KMS-11 (cell line): ENCODE measurements around the gene BNC2.

Experiments used
- H2AFZ ChIP-seq: fragments of 200-600 bp; sonication (generic); 2 replicates; pipeline ENCODE4 v1.6.1; 2016; ENCODE audit warnings: antibody characterized with exemption, mixed run types, low read depth
- H3K27ac ChIP-seq: fragments of 200-600 bp; sonication (generic); 2 replicates; pipeline ENCODE4 v1.6.1; 2016; ENCODE audit warnings: mild to moderate bottlenecking, mixed run types
- H3K27me3 ChIP-seq: fragments of 200-600 bp; sonication (generic); 2 replicates; pipeline ENCODE4 v1.6.1; 2017; ENCODE audit warnings: mild to moderate bottlenecking, low read depth, mixed run types, moderate library complexity; ENCODE audit not compliant: insufficient read depth
- H3K36me3 ChIP-seq: fragments of 200-600 bp; sonication (generic); 2 replicates; pipeline ENCODE4 v1.6.1; 2017; ENCODE audit warnings: mild to moderate bottlenecking, mixed run types; ENCODE audit not compliant: insufficient read depth
- H3K4me1 ChIP-seq: fragments of 200-600 bp; sonication (generic); 2 replicates; pipeline ENCODE4 v1.6.1; 2016; ENCODE audit warnings: mild to moderate bottlenecking, low read depth, mixed run types; ENCODE audit not compliant: poor library complexity, severe bottlenecking
- H3K4me2 ChIP-seq: fragments of 200-600 bp; sonication (generic); 2 replicates; pipeline ENCODE4 v1.7.0; 2016; ENCODE audit warnings: mild to moderate bottlenecking, mixed run types
- H3K4me3 ChIP-seq: fragments of 200-600 bp; sonication (generic); IDR thresholded peaks from 2 replicates; pipeline ENCODE4 v1.6.1; 2017; ENCODE audit warnings: low read depth, low read length, mixed read lengths; ENCODE audit not compliant: insufficient read depth
- H3K79me2 ChIP-seq: fragments of 200-600 bp; sonication (generic); 2 replicates; pipeline ENCODE4 v1.6.1; 2016; ENCODE audit warnings: low read depth, mixed run types; ENCODE audit not compliant: insufficient read depth
- H3K9ac ChIP-seq: fragments of 200-600 bp; sonication (generic); 2 replicates; pipeline ENCODE4 v1.6.1; 2016; ENCODE audit warnings: mild to moderate bottlenecking, mixed run types
- H4K20me1 ChIP-seq: fragments of 200-600 bp; sonication (generic); 2 replicates; pipeline ENCODE4 v1.6.1; 2016; ENCODE audit warnings: mild to moderate bottlenecking, mixed run types; ENCODE audit not compliant: insufficient read depth
- TF ChIP-seq, protein P1 (sequence below): fragments of 200-600 bp; sonication (generic); conservative IDR thresholded peaks from 2 replicates; pipeline ENCODE4 v1.6.1; 2017; ENCODE audit warnings: low read depth, mild to moderate bottlenecking, antibody characterized with exemption, low read length, moderate library complexity, mixed read lengths

Gene BNC2

DNA sequence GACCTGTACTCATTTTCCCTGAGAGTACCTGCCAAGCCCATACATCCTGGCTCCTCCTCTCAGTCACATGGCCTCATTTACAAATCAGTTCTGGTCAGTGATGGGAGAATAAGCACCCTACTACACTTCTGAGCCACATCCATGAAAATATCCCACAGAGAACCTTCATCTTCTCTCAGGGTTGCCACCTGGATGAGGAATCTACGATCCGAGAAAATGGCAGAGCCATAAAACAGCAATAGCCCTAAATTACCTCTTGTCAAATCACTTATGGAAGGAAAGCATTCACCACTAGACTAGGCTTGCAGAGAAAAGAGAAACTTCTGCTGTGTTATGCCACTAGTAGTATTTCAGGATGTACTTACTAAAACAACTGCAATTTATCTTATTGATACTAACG, 324.8 kb downstream of the BNC2 start:
- H3K4me1 ChIP-seq = no peaks in the 10 kb centered on the region
- no peaks in the 10 kb centered on the region for H3K36me3 ChIP-seq
- TF ChIP-seq, protein P1, sequence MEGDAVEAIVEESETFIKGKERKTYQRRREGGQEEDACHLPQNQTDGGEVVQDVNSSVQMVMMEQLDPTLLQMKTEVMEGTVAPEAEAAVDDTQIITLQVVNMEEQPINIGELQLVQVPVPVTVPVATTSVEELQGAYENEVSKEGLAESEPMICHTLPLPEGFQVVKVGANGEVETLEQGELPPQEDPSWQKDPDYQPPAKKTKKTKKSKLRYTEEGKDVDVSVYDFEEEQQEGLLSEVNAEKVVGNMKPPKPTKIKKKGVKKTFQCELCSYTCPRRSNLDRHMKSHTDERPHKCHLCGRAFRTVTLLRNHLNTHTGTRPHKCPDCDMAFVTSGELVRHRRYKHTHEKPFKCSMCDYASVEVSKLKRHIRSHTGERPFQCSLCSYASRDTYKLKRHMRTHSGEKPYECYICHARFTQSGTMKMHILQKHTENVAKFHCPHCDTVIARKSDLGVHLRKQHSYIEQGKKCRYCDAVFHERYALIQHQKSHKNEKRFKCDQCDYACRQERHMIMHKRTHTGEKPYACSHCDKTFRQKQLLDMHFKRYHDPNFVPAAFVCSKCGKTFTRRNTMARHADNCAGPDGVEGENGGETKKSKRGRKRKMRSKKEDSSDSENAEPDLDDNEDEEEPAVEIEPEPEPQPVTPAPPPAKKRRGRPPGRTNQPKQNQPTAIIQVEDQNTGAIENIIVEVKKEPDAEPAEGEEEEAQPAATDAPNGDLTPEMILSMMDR = no peak
- H2AFZ ChIP-seq = no peak overlapping the region
- no peaks in the 10 kb centered on the region for H3K27me3 ChIP-seq
- no peak overlapping the region for H3K4me2 ChIP-seq
- no peak overlapping the region for H3K27ac ChIP-seq
- no peaks in the 10 kb centered on the region for H3K79me2 ChIP-seq
- H3K4me3 ChIP-seq = no peak overlapping the region
- H4K20me1 ChIP-seq = no peaks in the 10 kb centered on the region
- no peak overlapping the region for H3K9ac ChIP-seq

DNA sequence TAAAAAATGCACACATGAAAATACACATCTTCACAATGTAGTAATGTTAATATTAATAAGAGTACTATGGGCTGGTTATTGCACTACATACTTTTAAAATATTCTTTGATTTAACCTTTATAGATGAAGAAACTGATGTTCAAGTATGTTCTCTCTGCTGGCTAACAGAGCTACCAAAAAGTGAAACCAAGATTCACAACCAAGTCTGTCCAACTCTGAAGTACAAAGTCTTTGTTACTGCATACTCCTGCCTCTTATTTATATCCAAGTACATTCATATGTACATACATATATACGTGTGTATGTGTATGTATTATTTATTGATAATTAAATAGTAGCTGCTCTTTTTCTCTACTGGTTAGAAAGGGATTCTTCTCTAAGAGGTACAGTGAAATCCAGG, 325.6 kb downstream of the BNC2 start:
- no peak overlapping the region for H3K4me3 ChIP-seq
- H3K9ac ChIP-seq = no peak overlapping the region
- no peaks in the 10 kb centered on the region for H3K79me2 ChIP-seq
- no peaks in the 10 kb centered on the region for H4K20me1 ChIP-seq
- no peak overlapping the region for H2AFZ ChIP-seq
- H3K4me1 ChIP-seq = no peaks in the 10 kb centered on the region
- H3K27ac ChIP-seq = no peak overlapping the region
- no peaks in the 10 kb centered on the region for H3K36me3 ChIP-seq
- no peak overlapping the region for H3K4me2 ChIP-seq
- H3K27me3 ChIP-seq = no peaks in the 10 kb centered on the region
- TF ChIP-seq, protein P1 = no peak

DNA sequence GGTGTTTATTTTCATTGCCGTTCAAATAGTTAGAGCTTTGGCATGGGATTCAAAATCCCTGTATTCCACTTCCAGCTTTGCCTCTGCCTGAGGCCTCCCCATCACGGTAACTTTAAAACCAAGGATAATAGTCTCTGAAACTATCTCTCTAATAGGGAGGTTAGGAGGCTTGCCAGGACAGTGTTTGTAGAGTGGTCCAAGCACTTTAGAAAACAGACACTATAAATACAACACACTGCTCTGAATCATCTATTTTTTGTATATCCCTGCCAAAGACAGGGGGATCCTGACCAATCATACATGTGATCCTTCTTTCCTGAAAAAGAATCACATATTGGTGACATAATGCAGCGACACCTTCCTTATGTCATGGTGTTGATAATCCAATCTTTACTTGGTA, 326.8 kb downstream of the BNC2 start:
- Histone ChIP-seq H2AFZ (no peak overlapping the region), H4K20me1 (no peaks in the 10 kb centered on the region), H3K36me3 (no peaks in the 10 kb centered on the region), H3K9ac (no peak overlapping the region), H3K79me2 (no peaks in the 10 kb centered on the region), H3K4me3 (no peak overlapping the region), H3K4me1 (no peaks in the 10 kb centered on the region), H3K27me3 (no peaks in the 10 kb centered on the region), H3K4me2 (no peak overlapping the region), H3K27ac (no peak overlapping the region)
- TF ChIP-seq, protein P1 = no peak

DNA sequence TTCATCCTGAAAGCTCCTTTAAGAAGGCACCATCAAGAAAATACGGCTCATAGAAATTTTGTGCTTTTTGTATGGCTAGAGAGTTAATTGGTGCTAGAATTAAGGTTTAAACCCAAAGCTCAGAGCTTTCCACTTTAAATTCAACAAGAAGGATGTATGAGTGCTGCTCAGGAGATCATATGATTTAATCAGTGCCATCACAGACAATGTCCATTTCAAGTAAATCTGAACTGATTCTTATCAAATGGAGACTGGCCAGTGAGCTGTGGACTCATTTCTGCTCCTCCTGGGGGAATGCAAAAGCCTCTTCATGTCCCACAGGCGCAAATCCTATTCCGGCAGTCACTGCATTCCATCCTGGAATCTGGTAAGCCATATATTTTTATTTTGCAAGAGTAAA, 327.2 kb downstream of the BNC2 start:
- H3K27ac ChIP-seq = no peak overlapping the region
- H3K36me3 ChIP-seq = no peaks in the 10 kb centered on the region
- H3K9ac ChIP-seq = no peak overlapping the region
- H3K4me3 ChIP-seq = no peak overlapping the region
- H3K4me2 ChIP-seq = no peak overlapping the region
- no peaks in the 10 kb centered on the region for H3K79me2 ChIP-seq
- no peaks in the 10 kb centered on the region for H3K27me3 ChIP-seq
- no peak overlapping the region for H2AFZ ChIP-seq
- TF ChIP-seq, protein P1 = no peak
- H3K4me1 ChIP-seq = no peaks in the 10 kb centered on the region
- no peaks in the 10 kb centered on the region for H4K20me1 ChIP-seq

DNA sequence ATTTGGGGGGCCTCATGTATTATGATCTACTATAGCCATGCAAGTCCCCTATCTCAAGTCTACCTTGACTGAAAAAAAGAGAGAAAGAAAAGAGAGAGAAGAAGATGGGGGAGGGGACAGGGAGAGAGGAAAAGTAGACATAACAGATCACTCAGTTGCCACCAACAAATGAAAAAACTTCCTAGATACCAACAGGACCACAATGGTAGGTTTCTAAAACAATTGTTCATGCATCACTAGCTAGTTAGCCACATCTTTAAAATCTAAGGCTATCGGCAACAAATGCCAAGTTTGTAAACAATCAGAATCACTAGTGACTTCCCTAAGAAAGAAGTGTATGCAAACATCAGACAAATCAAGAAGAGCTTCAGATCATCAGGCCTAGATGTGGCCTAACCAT, 328.2 kb downstream of the BNC2 start:
- Histone ChIP-seq H3K27me3 (no peaks in the 10 kb centered on the region), H3K4me1 (no peaks in the 10 kb centered on the region), H3K9ac (no peak overlapping the region), H3K36me3 (no peaks in the 10 kb centered on the region), H3K27ac (no peak overlapping the region), H3K4me2 (no peak overlapping the region), H3K4me3 (no peak overlapping the region), H2AFZ (no peak overlapping the region), H3K79me2 (no peaks in the 10 kb centered on the region), H4K20me1 (no peaks in the 10 kb centered on the region)
- TF ChIP-seq, protein P1 = no peak
